HG02852 (cell line): ENCODE results near the gene IRGQ.
"Not testable (repeated sequence)": the region's sequence is repeated elsewhere in the genome, so short reads cannot be mapped to it uniquely, and the experiment has no call there.

Experiments
- ATAC-seq: cut with Tn5 transposase; IDR thresholded peaks from one replicate; pipeline ENCODE4 v1.9.1; 2021; ENCODE audit warnings: mild to moderate bottlenecking, moderate library complexity; ENCODE audit not compliant: unreplicated experiment

Gene IRGQ, protein sequence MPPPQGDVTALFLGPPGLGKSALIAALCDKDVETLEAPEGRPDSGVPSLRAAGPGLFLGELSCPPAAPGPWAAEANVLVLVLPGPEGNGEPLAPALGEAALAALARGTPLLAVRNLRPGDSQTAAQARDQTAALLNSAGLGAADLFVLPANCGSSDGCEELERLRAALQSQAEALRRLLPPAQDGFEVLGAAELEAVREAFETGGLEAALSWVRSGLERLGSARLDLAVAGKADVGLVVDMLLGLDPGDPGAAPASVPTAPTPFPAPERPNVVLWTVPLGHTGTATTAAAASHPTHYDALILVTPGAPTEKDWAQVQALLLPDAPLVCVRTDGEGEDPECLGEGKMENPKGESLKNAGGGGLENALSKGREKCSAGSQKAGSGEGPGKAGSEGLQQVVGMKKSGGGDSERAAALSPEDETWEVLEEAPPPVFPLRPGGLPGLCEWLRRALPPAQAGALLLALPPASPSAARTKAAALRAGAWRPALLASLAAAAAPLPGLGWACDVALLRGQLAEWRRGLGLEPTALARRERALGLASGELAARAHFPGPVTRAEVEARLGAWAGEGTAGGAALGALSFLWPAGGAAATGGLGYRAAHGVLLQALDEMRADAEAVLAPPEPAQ

GRCh38 chr19:43595999-43596841, at the start of gene IRGQ, which contains the start of gene ZNF576:
TSS of gene IRGQ (minus strand) at chr19:43596134. CDS start at chr19:43595338, 796 bp downstream.
TSS of gene ZNF576 (plus strand) at chr19:43596595. CDS start at chr19:43597109, 514 bp downstream.
- ATAC-seq: peak; percentile 79

- no peak for ATAC-seq
Observed at GRCh38 chr19:43644181-43644580, 48.2 kb upstream of the IRGQ start.

DNA sequence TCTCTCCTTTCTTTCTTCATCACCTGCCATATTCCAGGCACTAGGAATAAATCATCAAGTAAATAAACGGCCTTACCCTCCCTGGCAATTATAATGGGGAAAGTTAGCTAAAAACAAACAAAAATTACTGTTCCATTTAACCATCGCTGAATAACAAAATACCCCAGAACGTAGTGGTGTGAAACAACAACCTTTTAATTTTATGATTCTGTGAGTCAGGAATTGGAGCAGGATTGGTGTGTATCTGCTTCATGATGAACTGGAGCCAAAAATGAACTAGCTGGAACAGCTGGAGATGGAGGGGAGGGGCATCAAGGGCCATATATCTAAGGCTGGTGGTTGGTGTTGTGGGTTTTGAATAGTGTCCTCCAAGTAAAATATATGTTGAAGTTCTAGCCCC, 47.4 kb upstream of the IRGQ start:
- no peak for ATAC-seq

GRCh38 chr19:43642531-43642930, 46.6 kb upstream of the IRGQ start:
- no peak for ATAC-seq

DNA sequence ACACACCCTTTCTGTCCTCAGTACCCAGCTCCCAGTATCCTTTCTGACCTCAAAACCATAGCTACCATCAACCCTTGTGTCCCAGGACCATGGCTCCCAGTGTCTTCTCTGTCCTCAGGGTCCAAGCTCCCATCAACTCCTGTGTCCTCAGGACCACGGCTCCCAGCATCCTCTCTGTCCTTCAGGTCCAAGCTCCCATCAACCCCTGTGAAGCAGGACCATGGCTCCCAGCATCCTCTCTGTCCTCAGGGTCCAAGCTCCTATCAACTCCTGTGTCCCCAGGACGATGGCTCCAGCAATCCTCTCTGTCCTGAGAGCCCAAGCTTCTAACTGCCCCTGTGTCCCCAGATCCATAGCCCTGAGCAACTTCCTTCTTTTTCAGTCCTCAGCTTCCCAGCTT, 45.4 kb upstream of the IRGQ start:
- no peak for ATAC-seq

GRCh38 chr19:43640424-43640757, 44.5 kb upstream of the IRGQ start:
- no peak for ATAC-seq

DNA sequence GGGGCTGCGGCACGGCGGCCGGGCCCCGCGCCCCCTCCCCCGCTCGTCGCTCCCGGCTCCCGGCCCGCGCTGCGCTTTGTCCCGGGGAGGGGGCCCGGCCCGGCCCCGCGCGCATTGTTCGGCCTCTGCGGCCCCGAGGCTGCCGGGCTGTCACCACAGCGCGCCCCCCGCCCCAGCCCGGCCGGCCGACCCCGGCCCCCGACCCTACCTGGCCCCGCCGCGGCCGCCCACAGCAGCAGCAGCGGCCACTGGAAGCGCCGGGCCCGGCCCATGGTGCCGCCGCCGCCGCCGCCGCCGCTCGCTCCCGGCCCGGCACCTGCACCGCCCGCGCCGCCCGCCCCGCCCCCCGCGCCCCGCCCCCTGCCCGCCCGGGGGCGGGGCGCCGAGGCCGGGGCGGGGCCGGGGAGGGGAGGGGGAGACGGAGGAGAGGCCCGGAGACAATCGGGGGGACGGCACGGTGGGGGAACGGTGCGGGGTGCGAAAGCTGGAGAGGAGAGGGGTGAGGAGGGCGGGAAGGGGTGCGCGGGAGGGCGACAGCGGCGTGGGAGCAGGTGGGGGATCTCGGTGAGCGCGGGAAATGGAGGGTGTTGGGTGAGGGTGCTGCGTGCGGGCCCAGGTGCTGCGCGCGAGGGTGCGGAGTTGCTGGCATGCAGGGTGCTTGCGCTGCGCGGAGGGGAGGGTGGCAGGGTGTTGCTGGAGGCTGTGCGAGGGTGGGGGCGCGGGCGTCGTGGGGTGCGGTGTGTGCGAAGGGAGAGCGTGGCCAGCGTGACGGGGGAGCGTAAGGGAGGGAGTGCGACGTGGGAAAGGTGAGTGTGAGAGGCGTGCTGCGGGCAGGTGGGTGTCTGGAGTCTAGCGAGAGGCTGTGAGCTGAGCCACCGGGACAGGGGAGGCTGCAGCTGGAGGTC, 43.8 kb upstream of the IRGQ start, which contains the start of gene CADM4:
Gene CADM4 (minus strand): TSS at position 332 of the 905 bp plus-strand sequence. CDS start 60 bp downstream, at position 272.
- ATAC-seq: no peak

DNA sequence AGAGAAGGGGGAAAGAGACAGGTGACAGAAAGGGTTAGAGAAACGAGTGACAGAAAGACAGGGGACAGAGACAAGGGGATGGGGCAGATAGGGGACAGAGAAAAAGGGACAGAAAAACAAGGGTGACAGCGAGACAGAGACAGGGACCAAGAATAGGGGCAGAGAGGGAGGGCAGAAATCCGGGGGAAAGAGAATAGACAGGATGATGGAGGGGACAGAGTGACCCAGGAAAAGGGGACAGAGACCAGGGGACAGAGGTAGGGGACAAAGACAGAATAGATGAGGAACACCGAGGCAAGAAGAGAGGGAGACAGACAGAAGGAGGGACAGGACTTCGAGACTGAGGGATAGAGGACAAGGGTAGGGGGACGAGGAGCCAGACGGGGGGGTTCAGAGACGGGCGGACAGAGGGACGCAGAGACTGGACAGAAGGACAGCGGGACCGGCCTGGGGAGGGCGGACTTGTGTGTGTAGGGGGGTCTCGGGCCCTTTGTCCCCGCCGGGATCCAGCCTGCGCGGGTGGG, 43.1 kb upstream of the IRGQ start:
- ATAC-seq: no peak

- ATAC-seq: no peak
Observed at GRCh38 chr19:43638214-43638994, 42.5 kb upstream of the IRGQ start.

GRCh38 chr19:43636121-43636683, 40.3 kb upstream of the IRGQ start:
- no peak for ATAC-seq

DNA sequence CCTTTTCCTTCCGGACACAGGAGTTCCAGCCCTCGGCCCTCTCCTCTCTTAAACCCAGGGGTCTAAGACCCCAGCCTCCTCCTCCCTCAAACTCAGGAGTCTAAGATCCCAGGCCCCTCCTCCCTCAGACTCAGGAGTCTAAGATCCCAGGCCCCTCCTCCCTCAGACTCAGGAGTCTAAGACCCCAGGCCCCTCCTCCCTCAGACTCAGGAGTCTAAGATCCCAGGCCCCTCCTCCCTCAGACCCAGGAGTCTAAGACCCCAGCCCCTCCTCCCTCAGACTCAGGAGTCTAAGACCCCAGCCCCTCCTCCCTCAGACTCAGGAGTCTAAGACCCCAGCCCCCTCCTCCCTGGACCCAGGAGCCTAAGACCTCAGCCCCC, 39.6 kb upstream of the IRGQ start:
- ATAC-seq: not testable (repeated sequence)

GRCh38 chr19:43634872-43635560, 39.1 kb upstream of the IRGQ start:
- ATAC-seq: no peak

- ATAC-seq: no peak
Observed at GRCh38 chr19:43634506-43634871, 38.6 kb upstream of the IRGQ start.

GRCh38 chr19:43634068-43634467, 38.1 kb upstream of the IRGQ start:
- ATAC-seq: no peak

GRCh38 chr19:43633520-43633919, 37.6 kb upstream of the IRGQ start:
- ATAC-seq: no peak

DNA sequence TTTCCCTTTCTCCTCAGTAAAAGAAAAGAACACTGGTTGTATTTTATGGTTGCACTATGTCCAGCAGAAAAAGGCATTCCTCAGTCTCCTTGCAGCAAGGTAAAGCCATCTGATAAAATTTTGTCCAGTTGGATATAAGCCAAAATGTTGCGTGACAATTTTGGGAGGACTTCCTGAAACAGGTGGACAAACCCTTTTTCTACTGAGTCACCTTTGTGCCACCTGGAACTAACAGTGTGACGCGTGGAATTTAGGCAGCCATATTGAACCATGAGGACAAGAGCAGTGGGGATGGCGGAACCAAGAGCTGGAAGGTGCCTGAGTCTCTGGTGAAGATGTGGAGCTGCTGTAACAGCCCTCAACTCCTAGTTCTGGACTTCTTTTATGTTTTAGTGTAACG, 35.6 kb upstream of the IRGQ start:
- ATAC-seq: no peak

DNA sequence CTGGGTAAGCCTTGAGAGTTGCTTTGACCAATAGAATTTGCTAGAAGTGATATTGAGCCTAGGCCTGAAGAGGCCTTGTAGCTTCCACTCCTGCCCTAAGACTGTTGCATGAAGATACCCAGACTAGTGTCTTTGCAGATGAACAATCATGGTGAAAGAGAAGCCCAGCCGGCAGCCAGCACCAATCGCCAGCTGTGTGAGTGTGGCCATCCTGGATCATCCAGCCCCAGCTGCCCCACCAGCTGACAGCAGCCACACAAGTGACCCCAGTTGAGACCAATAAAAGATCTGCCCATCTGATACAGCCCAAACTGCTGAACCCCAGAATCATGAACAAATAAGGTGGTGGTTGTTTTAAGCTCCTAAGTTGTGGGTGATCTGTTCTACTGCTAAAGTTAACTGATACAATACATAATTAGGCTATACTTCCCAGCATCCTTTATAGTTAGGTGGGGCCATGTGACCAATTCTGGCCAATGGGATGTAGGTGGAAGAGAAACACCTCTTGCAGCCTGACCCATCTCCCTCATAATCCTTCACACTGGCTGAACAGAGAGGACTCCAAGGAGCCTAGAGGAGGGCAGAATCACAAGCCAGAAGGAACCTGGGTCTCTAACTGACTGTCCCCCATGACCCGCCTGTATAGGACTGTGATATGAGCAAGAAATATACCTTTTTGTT, 32.9 kb upstream of the IRGQ start:
- no peak for ATAC-seq

GRCh38 chr19:43626838-43627237, 30.9 kb upstream of the IRGQ start:
- ATAC-seq: no peak
